ENCODE measurements around the gene ALKBH6. TPM values are rescaled to one million over a fixed set of nuclear protein-coding genes. Genes with fewer than 3 reads are reported as not detected.

ALKBH6 gene
- total RNA-seq, 2 donors from 2014 or later = 36.3 to 38.7 TPM

DNA sequence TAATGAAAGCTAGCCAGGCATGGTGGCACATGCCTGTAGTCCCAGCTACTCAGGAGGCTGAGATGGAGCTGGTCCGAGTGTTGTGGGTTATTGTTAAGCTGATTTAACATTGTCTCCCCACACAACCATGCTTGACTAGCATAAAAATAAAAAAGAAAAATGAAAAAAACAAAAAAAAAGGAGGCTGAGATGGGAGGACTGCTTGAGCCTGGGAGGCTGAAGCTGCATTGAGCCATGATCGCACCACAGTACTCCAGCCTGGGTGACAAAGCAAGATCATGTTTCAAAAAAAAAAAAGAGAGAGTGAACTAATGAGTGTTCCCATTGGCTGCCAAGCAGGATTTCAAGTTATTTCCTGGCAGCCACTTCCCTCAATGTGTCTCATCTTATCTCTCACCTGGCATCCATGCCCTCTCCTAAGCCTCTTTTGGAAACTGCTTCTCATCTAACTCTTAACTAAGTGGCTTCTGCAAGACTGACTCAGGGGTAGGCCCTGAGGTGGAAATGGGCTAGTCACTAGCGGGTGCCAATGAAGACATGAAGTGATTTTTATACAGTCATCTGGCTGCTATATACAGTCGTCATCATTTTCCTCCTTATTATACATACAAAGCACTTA is 35.2 kb upstream of the ALKBH6 start:
- no peak overlapping the region for H3K4me3 Mint-ChIP-seq
- DNase-seq = no peak
- Histone ChIP-seq H3K4me3 (ENCODE audit: low read length) (no peak overlapping the region), H3K27ac (ENCODE audit: low read depth, low read length) (no peak overlapping the region), H3K9ac (ENCODE audit: extremely low read depth, low read length, poor library complexity, severe bottlenecking) (no peak overlapping the region), H3K27me3 (ENCODE audit: control insufficient read depth, insufficient read depth, low read length, poor library complexity, severe bottlenecking) (no peaks in the 10 kb centered on the region), H3K4me1 (ENCODE audit: control insufficient read depth, insufficient read depth, low read length) (no peaks in the 10 kb centered on the region), H3K36me3 (ENCODE audit: control insufficient read depth, insufficient read depth, low read length) (no peaks in the 10 kb centered on the region), H3K9me3 (ENCODE audit: control insufficient read depth, low read length) (no peaks in the 10 kb centered on the region)
- peaks cover 13% of the 10 kb centered on the region for H3K4me1 Mint-ChIP-seq
- H3K36me3 Mint-ChIP-seq (ENCODE audit: low read depth) = peaks cover 14% of the 10 kb centered on the region
- 89 to 95% methylated on average over 1 to 3 of the region's 4 CpGs for WGBS, 2 experiments (ENCODE audit: insufficient coverage in 1 of 2, insufficient read length in 1 of 2)
- H3K27ac Mint-ChIP-seq = no peak overlapping the region
- TF ChIP-seq, protein P1, sequence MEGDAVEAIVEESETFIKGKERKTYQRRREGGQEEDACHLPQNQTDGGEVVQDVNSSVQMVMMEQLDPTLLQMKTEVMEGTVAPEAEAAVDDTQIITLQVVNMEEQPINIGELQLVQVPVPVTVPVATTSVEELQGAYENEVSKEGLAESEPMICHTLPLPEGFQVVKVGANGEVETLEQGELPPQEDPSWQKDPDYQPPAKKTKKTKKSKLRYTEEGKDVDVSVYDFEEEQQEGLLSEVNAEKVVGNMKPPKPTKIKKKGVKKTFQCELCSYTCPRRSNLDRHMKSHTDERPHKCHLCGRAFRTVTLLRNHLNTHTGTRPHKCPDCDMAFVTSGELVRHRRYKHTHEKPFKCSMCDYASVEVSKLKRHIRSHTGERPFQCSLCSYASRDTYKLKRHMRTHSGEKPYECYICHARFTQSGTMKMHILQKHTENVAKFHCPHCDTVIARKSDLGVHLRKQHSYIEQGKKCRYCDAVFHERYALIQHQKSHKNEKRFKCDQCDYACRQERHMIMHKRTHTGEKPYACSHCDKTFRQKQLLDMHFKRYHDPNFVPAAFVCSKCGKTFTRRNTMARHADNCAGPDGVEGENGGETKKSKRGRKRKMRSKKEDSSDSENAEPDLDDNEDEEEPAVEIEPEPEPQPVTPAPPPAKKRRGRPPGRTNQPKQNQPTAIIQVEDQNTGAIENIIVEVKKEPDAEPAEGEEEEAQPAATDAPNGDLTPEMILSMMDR (conservative IDR thresholded peaks at IDR 0.05) = no peak
- H3K9me3 Mint-ChIP-seq = no peaks in the 10 kb centered on the region
- peaks cover 2% of the 10 kb centered on the region for H3K27me3 Mint-ChIP-seq (ENCODE audit: insufficient read depth)

DNA sequence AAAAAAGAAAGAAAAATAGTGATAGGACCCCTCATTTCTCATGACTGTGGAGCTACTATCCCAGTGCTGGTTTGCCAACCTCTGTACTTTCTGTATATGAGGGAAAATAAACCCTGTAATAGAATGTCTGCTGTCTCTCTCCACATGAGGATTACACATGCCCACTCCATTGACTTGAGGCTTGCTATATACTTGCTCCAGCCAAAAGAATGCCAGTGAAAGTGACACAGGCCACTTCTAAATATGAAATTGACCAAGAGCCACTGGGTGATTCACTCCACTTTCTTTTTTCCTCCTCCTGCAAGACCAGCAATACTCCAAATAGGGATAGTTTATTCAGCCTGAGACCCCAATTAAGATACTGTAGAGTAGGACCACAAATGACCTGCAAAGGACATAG is 33.8 kb upstream of the ALKBH6 start:
- H3K4me1 ChIP-seq (ENCODE audit: control insufficient read depth, insufficient read depth, low read length) = no peaks in the 10 kb centered on the region
- no peak overlapping the region for H3K27ac Mint-ChIP-seq
- TF ChIP-seq, protein P1 (conservative IDR thresholded peaks at IDR 0.05) = no peak
- no peaks in the 10 kb centered on the region for H3K36me3 ChIP-seq (ENCODE audit: control insufficient read depth, insufficient read depth, low read length)
- no peaks in the 10 kb centered on the region for H3K27me3 ChIP-seq (ENCODE audit: control insufficient read depth, insufficient read depth, low read length, poor library complexity, severe bottlenecking)
- H3K4me3 ChIP-seq (ENCODE audit: low read length) = no peak overlapping the region
- peaks cover 9% of the 10 kb centered on the region for H3K4me1 Mint-ChIP-seq
- peaks cover 16% of the 10 kb centered on the region for H3K36me3 Mint-ChIP-seq (ENCODE audit: low read depth)
- no peak overlapping the region for H3K9ac ChIP-seq (ENCODE audit: extremely low read depth, low read length, poor library complexity, severe bottlenecking)
- no peak overlapping the region for H3K27ac ChIP-seq (ENCODE audit: low read depth, low read length)
- H3K9me3 ChIP-seq (ENCODE audit: control insufficient read depth, low read length) = no peaks in the 10 kb centered on the region
- no peak for DNase-seq
- H3K4me3 Mint-ChIP-seq = no peak overlapping the region
- no peaks in the 10 kb centered on the region for H3K9me3 Mint-ChIP-seq
- no peaks in the 10 kb centered on the region for H3K27me3 Mint-ChIP-seq (ENCODE audit: insufficient read depth)

DNA sequence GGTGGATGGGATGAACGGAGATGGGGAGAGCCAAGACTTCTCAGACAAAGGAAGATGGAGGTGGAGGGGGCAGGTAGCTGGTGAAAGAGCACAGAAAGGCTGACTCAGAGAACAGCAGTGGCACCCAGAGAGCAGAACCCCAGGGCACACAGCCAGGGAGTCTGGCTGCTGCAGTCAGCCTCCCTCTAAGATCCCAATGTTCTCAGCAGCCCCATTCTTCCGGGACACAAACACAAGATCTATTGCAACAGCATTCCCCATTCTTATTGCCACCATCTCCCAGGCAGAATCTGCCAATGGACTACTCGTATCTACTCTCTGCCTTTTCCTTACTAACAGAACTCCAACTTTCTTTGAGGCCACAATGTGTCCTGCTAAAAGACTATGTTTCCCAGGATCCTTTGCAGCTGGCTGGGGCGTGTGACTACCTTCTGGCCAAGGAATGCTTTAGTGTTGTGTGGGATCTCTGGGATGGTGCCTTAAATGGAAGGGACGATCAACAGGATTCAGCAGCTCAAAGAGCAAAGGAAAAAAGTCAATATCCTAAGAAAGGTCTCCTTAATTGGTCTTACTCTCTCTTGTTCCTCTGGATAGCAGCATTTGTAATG is 32.5 kb upstream of the ALKBH6 start:
- H3K4me1 Mint-ChIP-seq = peaks cover 6% of the 10 kb centered on the region
- no peaks in the 10 kb centered on the region for H3K9me3 Mint-ChIP-seq
- H3K4me3 ChIP-seq (ENCODE audit: low read length) = no peak overlapping the region
- no peak overlapping the region for H3K27ac Mint-ChIP-seq
- peaks cover 17% of the 10 kb centered on the region for H3K36me3 Mint-ChIP-seq (ENCODE audit: low read depth)
- no peak for DNase-seq
- H3K9ac ChIP-seq (ENCODE audit: extremely low read depth, low read length, poor library complexity, severe bottlenecking) = no peak overlapping the region
- no peaks in the 10 kb centered on the region for H3K27me3 ChIP-seq (ENCODE audit: control insufficient read depth, insufficient read depth, low read length, poor library complexity, severe bottlenecking)
- WGBS, 2 experiments (ENCODE audit: insufficient coverage in 1 of 2, insufficient read length in 1 of 2) = 94 to 95% methylated on average over 3 to 5 of the region's 5 CpGs
- H3K4me1 ChIP-seq (ENCODE audit: control insufficient read depth, insufficient read depth, low read length) = no peaks in the 10 kb centered on the region
- no peaks in the 10 kb centered on the region for H3K9me3 ChIP-seq (ENCODE audit: control insufficient read depth, low read length)
- H3K27ac ChIP-seq (ENCODE audit: low read depth, low read length) = no peak overlapping the region
- no peak overlapping the region for H3K4me3 Mint-ChIP-seq
- H3K36me3 ChIP-seq (ENCODE audit: control insufficient read depth, insufficient read depth, low read length) = no peaks in the 10 kb centered on the region
- TF ChIP-seq, protein P1 (conservative IDR thresholded peaks at IDR 0.05) = no peak
- H3K27me3 Mint-ChIP-seq (ENCODE audit: insufficient read depth) = no peaks in the 10 kb centered on the region
